Astrocyte of the spinal cord (primary cell): Measurements from ENCODE around the gene TTYH3.

Experiments
- DNase-seq: peaks from one replicate; pipeline ENCODE4 v3.0.0; 2011; ENCODE audit warnings: low read depth, low spot score
- H3K4me3 ChIP-seq: 2 replicates; pipeline ENCODE4 v1.5.1; 2011; ENCODE audit warnings: low read depth, mild to moderate bottlenecking, low read length, moderate library complexity
- CTCF ChIP-seq: IDR thresholded peaks from 2 replicates; pipeline ENCODE4 v1.5.1; 2012; ENCODE audit warnings: low read depth, mild to moderate bottlenecking, low read length, inconsistent platforms
- in situ Hi-C: cut with HindIII; loops from 2 replicates; pipeline ENCODE4 v1.10.0; 2017; ENCODE audit warnings: low sequenced_read_pairs

Gene TTYH3

GRCh38 chr7:2713978-2714377 lies 82.2 kb downstream of the TTYH3 start:
- in situ Hi-C loops, result no loop called here
- no peak for DNase-seq
- TF ChIP-seq CTCF, result no peak
- H3K4me3 ChIP-seq, result no peak overlapping the region
